HepG2 (cell line): ENCODE measurements around the gene LITAFD. TPM values are rescaled to one million over a fixed set of nuclear protein-coding genes. Genes with fewer than 3 reads are reported as not detected.
A peak's percentile ranks its signal among the peaks of the same experiment; 100 is the strongest.

Experiments
- ATF3 ChIP-seq: sonication (generic); formaldehyde crosslinking; IDR thresholded peaks from 2 replicates; pipeline ENCODE4 v1.4.0; 2020; ENCODE audit warnings: missing genetic modification reagents
- BRCA1 ChIP-seq: sonication (generic); formaldehyde crosslinking; IDR thresholded peaks from 2 replicates; pipeline ENCODE4 v1.4.0; 2020; ENCODE audit warnings: missing genetic modification reagents
- CENPBD1 ChIP-seq: sonication (generic); formaldehyde crosslinking; IDR thresholded peaks from 2 replicates; pipeline ENCODE4 v1.8.0; 2022; ENCODE audit warnings: missing genetic modification reagents, low read depth, mild to moderate bottlenecking, borderline replicate concordance
- ERF ChIP-seq: IDR thresholded peaks from 2 replicates; pipeline ENCODE4 v1.6.1; 2018; ENCODE audit warnings: missing biosample characterization, missing genetic modification reagents
- FOSL2 ChIP-seq: sonication (generic); formaldehyde crosslinking; IDR thresholded peaks from 2 replicates; pipeline ENCODE4 v1.4.0; 2020; ENCODE audit warnings: missing genetic modification reagents
- MXD3 ChIP-seq: IDR thresholded peaks from 2 replicates; pipeline ENCODE4 v1.6.1; 2016; ENCODE audit warnings: mild to moderate bottlenecking, missing biosample characterization, missing genetic modification reagents
- PHF20 ChIP-seq: sonication (generic); formaldehyde crosslinking; IDR thresholded peaks from 2 replicates; pipeline ENCODE4 v1.5.0; 2020; ENCODE audit warnings: mild to moderate bottlenecking, missing genetic modification reagents
- PREB ChIP-seq: sonication (generic); formaldehyde crosslinking; IDR thresholded peaks from 2 replicates; pipeline ENCODE4 v1.4.0; 2020; ENCODE audit warnings: missing genetic modification reagents
- RERE ChIP-seq: IDR thresholded peaks from 2 replicates; pipeline ENCODE4 v1.6.1; 2016; ENCODE audit warnings: low read depth, missing genetic modification reagents, missing compliant biosample characterization
- SALL1 ChIP-seq: sonication (generic); formaldehyde crosslinking; IDR thresholded peaks from 2 replicates; pipeline ENCODE4 v1.8.0; 2022; ENCODE audit warnings: mild to moderate bottlenecking, missing genetic modification reagents
- SSRP1 ChIP-seq: IDR thresholded peaks from 2 replicates; pipeline ENCODE4 v1.6.1; 2016; ENCODE audit warnings: control low read depth
- TBX2 ChIP-seq: sonication (generic); formaldehyde crosslinking; IDR thresholded peaks from 2 replicates; pipeline ENCODE4 v1.5.0; 2020; ENCODE audit warnings: missing genetic modification reagents, mild to moderate bottlenecking, borderline replicate concordance
- U2AF2 ChIP-seq: fragments of 200-400 bp; formaldehyde crosslinking; IDR thresholded peaks from 2 replicates; pipeline ENCODE4 v1.6.1; 2017; ENCODE audit warnings: low read depth, mild to moderate bottlenecking, low read length
- WIZ ChIP-seq: sonication (generic); formaldehyde crosslinking; IDR thresholded peaks from 2 replicates; pipeline ENCODE4 v1.5.1; 2020; ENCODE audit warnings: mild to moderate bottlenecking, missing genetic modification reagents
- ZNF280B ChIP-seq: sonication (generic); formaldehyde crosslinking; IDR thresholded peaks from 2 replicates; pipeline ENCODE4 v1.5.0; 2020; ENCODE audit warnings: missing genetic modification reagents, mild to moderate bottlenecking, borderline replicate concordance
- ZNF562 ChIP-seq: sonication (generic); formaldehyde crosslinking; IDR thresholded peaks from 2 replicates; pipeline ENCODE4 v1.8.0; 2022; ENCODE audit warnings: missing genetic modification reagents, borderline replicate concordance
- ZNF639 ChIP-seq: conservative IDR thresholded peaks from 2 replicates; pipeline ENCODE4 v1.6.1; 2018; ENCODE audit warnings: missing genetic modification reagents
- ZNF644 ChIP-seq: IDR thresholded peaks from 2 replicates; pipeline ENCODE4 v1.6.1; 2016; ENCODE audit warnings: low read depth
- polyA plus RNA-seq, 8 experiments: library from polyadenylated mRNA; depleted of rRNA in 3 of 8; stranded (reverse) in 7 of 8; unstranded in 1 of 8; fragments of >200 nt; fragmentation: Illumina TruSeq in 4 of 8; extraction: Trizol in 4 of 8; gene quantifications; 2 replicates each; pipeline versions ENCODE4 v1.2.1 to v1.2.3, GENCODE V29; 2011 to 2016; ENCODE audit warnings: low read depth in 4 of 8, missing spikeins in 1 of 8, mixed read lengths in 1 of 8; ENCODE audit not compliant: insufficient read depth in 1 of 8
- total RNA-seq, 5 experiments: library from RNA; depleted of rRNA; stranded (reverse); fragments of >200 nt; fragmentation: Illumina TruSeq; extraction: Trizol; gene quantifications; 2 replicates each; pipeline ENCODE4 v1.2.3, GENCODE V29; 2016; ENCODE audit warnings: low read depth in 1 of 5

Gene LITAFD
- total and polyA plus RNA-seq, 2 of the 13 experiments (the other 11 are each of a cell fraction or from before 2014, with no cell fraction given) = not detected

GRCh38 chr16:8863594-8864424, 18.3 kb upstream of the LITAFD start (continued):
- TF ChIP-seq RERE = peak; percentile 87
- peak; percentile 44; the same call in 1 of the 2 replicates for TF ChIP-seq PHF20 (CRISPR knock-in tag)
- peak; percentile 41; the same call in 1 of the 2 replicates for TF ChIP-seq ATF3
- TF ChIP-seq ZNF280B = no peak; the same call in none of the 2 replicates
- TF ChIP-seq ZNF639 (CRISPR knock-in tag) = peak; percentile 84; the same call in 1 of the 2 replicates
- TF ChIP-seq WIZ (CRISPR knock-in tag) = peak; percentile 87
- TF ChIP-seq ZNF644 = peak; percentile 93
- TF ChIP-seq MXD3 (CRISPR knock-in tag) = peak; percentile 60
- peak; percentile 99 for TF ChIP-seq ERF
- TF ChIP-seq BRCA1 = peak; percentile 98
- no peak; the same call in 1 of the 2 replicates for TF ChIP-seq CENPBD1 (CRISPR knock-in tag)
- TF ChIP-seq SSRP1 = peak; percentile 95; the same call in 1 of the 2 replicates
- no peak for TF ChIP-seq U2AF2
- TF ChIP-seq SALL1 (CRISPR knock-in tag) = peak; percentile 99
- TF ChIP-seq PREB (CRISPR knock-in tag) = no peak
- 0 out of 2 replicates have a peak, but pooled peaks have one; percentile 64 for TF ChIP-seq ZNF562
- TF ChIP-seq TBX2 (CRISPR knock-in tag) = peak; percentile 99
- TF ChIP-seq FOSL2 (CRISPR knock-in tag) = peak; percentile 79
